PC-3 (cell line): ENCODE results near the gene TBPL1. TPM values are rescaled to one million over a fixed set of nuclear protein-coding genes. Genes with fewer than 3 reads are reported as not detected.
A peak's percentile ranks its signal among the peaks of the same experiment; 100 is the strongest.
"Not testable (repeated sequence)": the region's sequence is repeated elsewhere in the genome, so short reads cannot be mapped to it uniquely, and the experiment has no call there.

ENCODE experiments used
- ATAC-seq: fragments of 200-7000 bp; cut with Tn5 transposase; 2 replicates; pipeline ENCODE4 v1.9.1; 2020; ENCODE audit warnings: mild to moderate bottlenecking, moderate library complexity
- BruUV-seq: library from RNA; stranded (reverse); fragments of 400-500 nt; replicated peaks from 2 replicates; lab custom pipeline; 2021; lab: Mats Ljungman, UMichigan
- CTCF ChIA-PET: fragments of 300-600 bp; sonication (Branson Sonifier 250); formaldehyde crosslinking; loops from one replicate; lab custom pipeline; 2022; ENCODE audit warnings: antibody characterized with exemption; lab: Charles Lee
- POLR2A ChIA-PET: fragments of 300-600 bp; sonication (Branson Sonifier 250); formaldehyde crosslinking; loops from one replicate; lab custom pipeline; 2022; ENCODE audit warnings: antibody characterized with exemption; ENCODE audit not compliant: unreplicated experiment; lab: Charles Lee
- DNase-seq: peaks from one replicate; pipeline ENCODE4 v3.0.0-alpha.2; 2015
- H2AFZ ChIP-seq: fragments of 300-600 bp; sonication (generic); 2 replicates; pipeline ENCODE4 v1.6.0; 2016; ENCODE audit warnings: antibody characterized with exemption, low read length
- H3F3A ChIP-seq: fragments of 300-600 bp; sonication (generic); one replicate; pipeline ENCODE4 v1.6.0; 2017; ENCODE audit warnings: antibody characterized with exemption, low read length, control low read depth, mild to moderate bottlenecking; ENCODE audit not compliant: unreplicated experiment
- H3K27ac ChIP-seq: fragments of 300-600 bp; sonication (generic); 2 replicates; pipeline ENCODE4 v1.5.1; 2016; ENCODE audit warnings: mild to moderate bottlenecking, low read length
- H3K27me3 ChIP-seq: fragments of 300-600 bp; sonication (generic); 2 replicates; pipeline ENCODE4 v1.6.1; 2016; ENCODE audit warnings: low read length, mixed read lengths
- H3K36me3 ChIP-seq: fragments of 300-600 bp; sonication (generic); 2 replicates; pipeline ENCODE4 v1.6.1; 2016; ENCODE audit warnings: low read depth, mixed run types, low read length, mixed read lengths
- H3K4me1 ChIP-seq: fragments of 300-600 bp; sonication (generic); 2 replicates; pipeline ENCODE4 v1.5.1; 2016; ENCODE audit warnings: low read length; ENCODE audit not compliant: insufficient read depth
- H3K4me2 ChIP-seq: fragments of 300-600 bp; sonication (generic); 2 replicates; pipeline ENCODE4 v1.6.0; 2016; ENCODE audit warnings: low read length
- H3K4me3 ChIP-seq: fragments of 300-600 bp; sonication (generic); 2 replicates; pipeline ENCODE4 v1.5.1; 2016; ENCODE audit warnings: mild to moderate bottlenecking, low read length, mixed read lengths
- H3K79me2 ChIP-seq: fragments of 300-600 bp; sonication (generic); 2 replicates; pipeline ENCODE4 v1.6.1; 2017; ENCODE audit warnings: low read length, mixed read lengths
- H3K9ac ChIP-seq: fragments of 300-600 bp; sonication (generic); 2 replicates; pipeline ENCODE4 v1.6.0; 2016; ENCODE audit warnings: mild to moderate bottlenecking, low read length
- H3K9me2 ChIP-seq: fragments of 300-600 bp; sonication (generic); replicated peaks from 2 replicates; pipeline ENCODE4 v1.6.1; 2016; ENCODE audit warnings: mixed run types, low read length, mixed read lengths
- H3K9me3 ChIP-seq: fragments of 300-600 bp; sonication (generic); 2 replicates; pipeline ENCODE4 v1.6.1; 2016; ENCODE audit warnings: low read length, mixed read lengths
- H4K20me1 ChIP-seq: fragments of 300-600 bp; sonication (generic); 2 replicates; pipeline ENCODE4 v1.6.1; 2016; ENCODE audit warnings: low read length, mixed read lengths
- EZH2 ChIP-seq: fragments of 300-600 bp; sonication (generic); IDR thresholded peaks from one replicate; pipeline ENCODE4 v1.6.1; 2017; ENCODE audit warnings: antibody characterized with exemption, mild to moderate bottlenecking, low read length; ENCODE audit not compliant: unreplicated experiment
- EZH2phosphoT487 ChIP-seq: fragments of 300-600 bp; sonication (generic); IDR thresholded peaks from 2 replicates; pipeline ENCODE4 v1.6.1; 2018; ENCODE audit warnings: mild to moderate bottlenecking, antibody characterized with exemption, low read length, borderline replicate concordance
- intact Hi-C: fragments of 100-400 bp; cut with micrococcal nuclease; formaldehyde crosslinking; loops from 2 replicates; pipeline ENCODE4 v1.9.0; 2023
- total RNA-seq: library from RNA; depleted of rRNA; stranded (reverse); fragments of >200 nt; gene quantifications from 2 replicates; pipeline ENCODE4 v1.2.3, GENCODE V29; 2014
- TF ChIP-seq, protein P1 (sequence below): fragments of 300-600 bp; sonication (generic); conservative IDR thresholded peaks from 2 replicates; pipeline ENCODE4 v1.5.1; 2017; ENCODE audit warnings: antibody characterized with exemption, low read depth, mild to moderate bottlenecking, low read length

Gene TBPL1
- total RNA-seq, 1 experiment from 2014 or later, result 30.8 TPM

DNA sequence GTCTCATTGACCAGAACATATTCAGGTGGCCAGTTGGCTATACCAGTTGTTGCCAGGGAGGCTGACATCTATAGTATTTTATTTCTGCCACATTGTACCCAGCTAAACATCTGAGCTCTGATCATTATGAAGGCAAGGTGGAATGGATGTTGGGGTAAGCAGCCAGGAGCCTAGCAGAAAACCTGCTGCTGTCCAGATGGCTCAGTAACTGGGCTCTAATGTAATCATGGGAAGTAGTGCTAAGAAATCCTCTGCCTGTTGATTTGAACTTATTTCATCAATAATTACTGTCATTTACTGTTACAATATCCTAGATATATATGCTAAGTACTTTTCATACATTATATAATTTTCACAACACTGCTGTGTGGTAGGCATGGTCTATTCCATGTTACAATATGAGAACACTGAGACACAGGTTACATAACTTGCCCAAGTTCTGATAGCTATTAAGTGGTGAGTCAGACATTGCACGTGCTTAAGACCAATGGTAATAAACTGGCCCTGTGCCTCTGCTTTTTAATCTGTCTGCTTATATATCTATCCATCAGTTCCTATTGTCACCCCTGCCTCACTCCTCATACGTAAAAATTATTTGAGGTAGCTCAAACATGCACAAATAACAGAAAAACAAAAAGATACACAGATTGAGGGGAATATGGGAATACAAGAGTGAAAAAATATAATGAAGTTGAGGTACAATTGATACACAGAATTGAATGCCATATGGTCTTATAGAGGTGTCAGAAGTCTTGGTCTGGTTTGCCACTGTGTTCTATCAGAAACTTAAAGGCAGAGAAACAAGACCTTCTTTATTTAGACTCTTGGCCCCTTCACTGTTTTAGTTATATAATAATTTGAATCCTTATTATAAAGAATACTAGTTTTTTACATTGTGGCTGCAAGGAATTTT, 25.2 kb downstream of the TBPL1 start:
- intact Hi-C loops, result no loop called here
- H2AFZ ChIP-seq, result no peak overlapping the region
- ATAC-seq (peak; percentile 44), DNase-seq (peak; percentile 36)
- H3K36me3 ChIP-seq, result 0 out of 2 replicates have a peak, but pooled peaks cover 4% of the 10 kb centered on the region
- POLR2A ChIA-PET, result no interaction called here
- H3K4me1 ChIP-seq, result peaks cover 31% of the 10 kb centered on the region
- no peaks in the 10 kb centered on the region for H3K9me2 ChIP-seq
- peak overlapping the region; percentile 80 for H3K4me2 ChIP-seq
- CTCF ChIA-PET, result interaction anchor here (0.5 to 0.7 kb wide), 2 partner anchors 27 to 37 kb away, joined by 3 to 4 read pairs; no protein-coding TSS in a partner anchor
- H3K9me3 ChIP-seq, result no peaks in the 10 kb centered on the region
- no peaks in the 10 kb centered on the region for H4K20me1 ChIP-seq
- H3K27me3 ChIP-seq, result no peaks in the 10 kb centered on the region
- H3K9ac ChIP-seq, result no peak overlapping the region
- no peak overlapping the region for H3K4me3 ChIP-seq
- peak overlapping the region; percentile 44 for H3K27ac ChIP-seq
- H3F3A ChIP-seq, result no peaks in the 10 kb centered on the region
- TF ChIP-seq, protein P1, sequence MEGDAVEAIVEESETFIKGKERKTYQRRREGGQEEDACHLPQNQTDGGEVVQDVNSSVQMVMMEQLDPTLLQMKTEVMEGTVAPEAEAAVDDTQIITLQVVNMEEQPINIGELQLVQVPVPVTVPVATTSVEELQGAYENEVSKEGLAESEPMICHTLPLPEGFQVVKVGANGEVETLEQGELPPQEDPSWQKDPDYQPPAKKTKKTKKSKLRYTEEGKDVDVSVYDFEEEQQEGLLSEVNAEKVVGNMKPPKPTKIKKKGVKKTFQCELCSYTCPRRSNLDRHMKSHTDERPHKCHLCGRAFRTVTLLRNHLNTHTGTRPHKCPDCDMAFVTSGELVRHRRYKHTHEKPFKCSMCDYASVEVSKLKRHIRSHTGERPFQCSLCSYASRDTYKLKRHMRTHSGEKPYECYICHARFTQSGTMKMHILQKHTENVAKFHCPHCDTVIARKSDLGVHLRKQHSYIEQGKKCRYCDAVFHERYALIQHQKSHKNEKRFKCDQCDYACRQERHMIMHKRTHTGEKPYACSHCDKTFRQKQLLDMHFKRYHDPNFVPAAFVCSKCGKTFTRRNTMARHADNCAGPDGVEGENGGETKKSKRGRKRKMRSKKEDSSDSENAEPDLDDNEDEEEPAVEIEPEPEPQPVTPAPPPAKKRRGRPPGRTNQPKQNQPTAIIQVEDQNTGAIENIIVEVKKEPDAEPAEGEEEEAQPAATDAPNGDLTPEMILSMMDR, result no peak
- TF ChIP-seq EZH2 (no peak), EZH2phosphoT487 (no peak)
- H3K79me2 ChIP-seq, result peaks cover 49% of the 10 kb centered on the region
- BruUV-seq, result no TSS peak

DNA sequence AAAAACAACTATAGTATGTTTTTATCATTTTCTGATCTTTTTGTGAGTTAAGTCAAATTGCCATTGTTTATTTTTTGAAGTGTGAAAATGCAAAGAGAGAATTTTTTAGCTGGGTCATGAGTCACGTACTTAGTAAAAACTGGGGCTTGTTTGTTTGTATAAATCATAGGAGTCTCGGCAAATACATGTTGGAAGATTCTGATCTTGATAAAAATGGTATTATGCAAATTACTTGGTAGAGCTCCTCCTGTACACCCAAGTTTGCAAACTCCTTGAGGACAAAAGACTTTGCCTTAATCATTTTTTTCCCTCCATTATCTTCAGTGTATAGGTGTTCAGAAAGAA, 25.8 kb downstream of the TBPL1 start:
- Histone ChIP-seq H3K79me2 (peaks cover 49% of the 10 kb centered on the region), H3K27ac (peak overlapping the region; percentile 76), H3K9me3 (no peaks in the 10 kb centered on the region), H3F3A (no peaks in the 10 kb centered on the region), H4K20me1 (no peaks in the 10 kb centered on the region), H3K4me1 (peaks cover 34% of the 10 kb centered on the region), H3K9me2 (no peaks in the 10 kb centered on the region), H3K4me2 (peak overlapping the region; percentile 80), H3K9ac (no peak overlapping the region), H2AFZ (no peak overlapping the region), H3K36me3 (0 out of 2 replicates have a peak, but pooled peaks cover 4% of the 10 kb centered on the region), H3K4me3 (peak overlapping the region; percentile 30; the same call in 1 of the 2 replicates), H3K27me3 (no peaks in the 10 kb centered on the region)
- no TSS peak for BruUV-seq
- intact Hi-C loops, result no loop called here
- peak; percentile 54 for ATAC-seq
- CTCF ChIA-PET, result interaction anchor here (0.5 to 0.7 kb wide), 2 partner anchors 27 to 38 kb away, joined by 3 to 4 read pairs; no protein-coding TSS in a partner anchor
- POLR2A ChIA-PET, result no interaction called here
- peak; percentile 34 for DNase-seq
- TF ChIP-seq EZH2, result no peak
- TF ChIP-seq, protein P1, result no peak
- TF ChIP-seq EZH2phosphoT487, result no peak

DNA sequence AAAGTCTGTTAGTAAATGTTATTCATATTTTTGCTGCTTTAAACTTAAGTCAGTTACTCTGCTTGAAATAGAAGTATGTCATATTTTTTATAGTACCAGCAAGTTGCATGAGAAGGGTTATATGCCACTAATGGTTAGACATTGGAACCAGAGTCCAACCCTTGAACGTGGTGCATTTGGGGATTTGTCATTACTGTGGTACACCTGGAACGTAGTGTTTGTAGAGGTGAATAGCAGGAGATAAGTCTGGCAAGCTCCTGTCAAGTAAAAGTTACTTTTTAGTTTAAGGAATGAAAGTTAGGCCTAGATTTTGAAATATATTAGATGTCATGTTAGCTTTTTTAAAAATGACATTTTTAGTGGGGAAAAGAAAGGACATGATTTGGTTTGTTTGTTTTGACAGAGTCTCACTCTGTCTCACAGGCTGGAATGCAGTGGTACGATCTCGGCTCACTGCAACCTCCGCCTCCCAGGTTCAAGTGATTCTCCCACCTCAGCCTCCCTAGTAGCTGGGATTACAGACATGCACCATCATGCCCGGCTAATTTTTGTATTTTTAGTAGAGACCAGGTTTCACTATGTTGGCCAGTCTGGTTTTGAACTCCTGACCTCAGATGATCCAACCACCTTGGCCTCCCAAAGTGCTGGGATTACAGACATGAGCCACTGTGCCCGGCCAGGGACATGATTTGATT, 26.4 kb downstream of the TBPL1 start:
- CTCF ChIA-PET, result interaction anchor here (0.7 kb wide), 1 partner anchor 38 kb away, joined by 4 read pairs; no protein-coding TSS in a partner anchor
- POLR2A ChIA-PET, result not testable (repeated sequence)

More for the DNA sequence above, 26.4 kb downstream of the TBPL1 start:
- H3K27me3 ChIP-seq, H4K20me1 ChIP-seq, BruUV-seq, ATAC-seq, H3K9ac ChIP-seq, H3K9me2 ChIP-seq, H2AFZ ChIP-seq, H3K36me3 ChIP-seq, H3K9me3 ChIP-seq, H3F3A ChIP-seq, DNase-seq, intact Hi-C loops: not testable (repeated sequence)
- peak overlapping the region; percentile 76 for H3K27ac ChIP-seq
- H3K4me3 ChIP-seq, result peak overlapping the region; percentile 30; the same call in 1 of the 2 replicates
- H3K4me2 ChIP-seq, result peak overlapping the region; percentile 80
- peaks cover 45% of the 10 kb centered on the region for H3K79me2 ChIP-seq
- peaks cover 36% of the 10 kb centered on the region for H3K4me1 ChIP-seq
